SK-N-SH (cell line): ENCODE data around the gene PODNL1. TPM values are rescaled to one million over a fixed set of nuclear protein-coding genes. Genes with fewer than 3 reads are reported as not detected.

Source experiments
- CTCF ChIA-PET: fragments of 300-600, 350-600 bp; formaldehyde crosslinking; extraction: SDS; loops from one replicate; lab custom pipeline; 2021; lab: Yijun Ruan, JAX
- POLR2A ChIA-PET: fragments of 350-600 bp; sonication (Branson Sonifier 250); formaldehyde crosslinking; extraction: SDS; loops from one replicate; lab custom pipeline; 2020; ENCODE audit warnings: antibody characterized with exemption, inconsistent platforms; lab: Yijun Ruan, JAX
- DNase-seq: peaks from one replicate; pipeline ENCODE4 v3.0.0; 2012
- H2AFZ ChIP-seq: fragments of 200-600 bp; sonication (generic); 2 replicates; pipeline ENCODE4 v1.8.1; 2016; ENCODE audit warnings: antibody characterized with exemption, mild to moderate bottlenecking, low read depth
- H3F3A ChIP-seq: fragments of 200-600 bp; sonication (generic); replicated peaks from 2 replicates; pipeline ENCODE3; 2016; ENCODE audit warnings: antibody characterized with exemption, mild to moderate bottlenecking; ENCODE audit not compliant: insufficient read depth
- H3K27ac ChIP-seq, 2 experiments: fragments of 200-500 bp in 1 of 2; fragments of 200-600 bp in 1 of 2; sonication (Bioruptor generic) in 1 of 2; sonication (generic), shearing (Covaris generic) in 1 of 2; 2 replicates each; pipeline versions ENCODE4 v1.5.1 to v1.6.1; 2014 to 2016; ENCODE audit warnings: low read depth in 2 of 2, inconsistent platforms in 1 of 2, low read length in 1 of 2, mild to moderate bottlenecking in 1 of 2, mixed read lengths in 1 of 2
- H3K27me3 ChIP-seq: fragments of 200-600 bp; sonication (generic), shearing (Covaris generic); 2 replicates; pipeline ENCODE4 v1.6.1; 2016; ENCODE audit warnings: mixed run types; ENCODE audit not compliant: insufficient read depth
- H3K36me3 ChIP-seq, 2 experiments: fragments of 200-500 bp in 1 of 2; fragments of 200-600 bp in 1 of 2; sonication (Bioruptor generic) in 1 of 2; sonication (generic) in 1 of 2; replicated peaks in 1 of 2; 2 replicates each; pipeline versions ENCODE3 to v1.5.1; 2014 to 2016; ENCODE audit warnings: low read length in 1 of 2, mild to moderate bottlenecking in 1 of 2; ENCODE audit not compliant: insufficient read depth in 2 of 2, control insufficient read depth in 1 of 2
- H3K4me1 ChIP-seq, 2 experiments: fragments of 200-500 bp in 1 of 2; fragments of 200-600 bp in 1 of 2; sonication (Bioruptor generic) in 1 of 2; sonication (generic), shearing (Covaris generic) in 1 of 2; 2 replicates each; pipeline versions ENCODE4 v1.5.1 to v1.6.1; 2014 to 2016; ENCODE audit warnings: low read depth in 1 of 2, low read length in 1 of 2, mixed run types in 1 of 2; ENCODE audit not compliant: insufficient read depth in 2 of 2, control insufficient read depth in 1 of 2
- H3K4me2 ChIP-seq: fragments of 200-600 bp; sonication (generic), shearing (Covaris generic); 2 replicates; pipeline ENCODE4 v1.6.1; 2017; ENCODE audit warnings: mixed run types
- H3K4me3 ChIP-seq, 2 experiments: fragments of 200-500 bp in 1 of 2; fragments of 200-600 bp in 1 of 2; sonication (Bioruptor generic) in 1 of 2; sonication (generic), shearing (Covaris generic) in 1 of 2; 2 replicates each; pipeline versions ENCODE4 v1.5.1 to v1.8.1; 2014 to 2016; ENCODE audit warnings: low read depth in 2 of 2, inconsistent platforms in 1 of 2, low read length in 1 of 2, mild to moderate bottlenecking in 1 of 2, mixed read lengths in 1 of 2, moderate library complexity in 1 of 2
- H3K79me2 ChIP-seq: fragments of 200-600 bp; sonication (generic); 2 replicates; pipeline ENCODE4 v1.8.1; 2017; ENCODE audit warnings: mild to moderate bottlenecking; ENCODE audit not compliant: insufficient read depth
- H3K9ac ChIP-seq: fragments of 200-600 bp; sonication (generic); 2 replicates; pipeline ENCODE4 v1.6.1; 2017; ENCODE audit warnings: mixed run types
- H3K9me2 ChIP-seq: fragments of 200-600 bp; sonication (generic); 2 replicates; pipeline ENCODE4 v1.6.1; 2017; ENCODE audit warnings: mixed run types
- H3K9me3 ChIP-seq: fragments of 200-600 bp; sonication (generic); 2 replicates; pipeline ENCODE4 v1.6.1; 2017; ENCODE audit warnings: mixed run types, mild to moderate bottlenecking, moderate library complexity
- H4K20me1 ChIP-seq: fragments of 200-600 bp; sonication (generic); 2 replicates; pipeline ENCODE4 v1.6.1; 2017; ENCODE audit warnings: mild to moderate bottlenecking, mixed run types; ENCODE audit not compliant: insufficient read depth
- ELF1 ChIP-seq: IDR thresholded peaks from 2 replicates; pipeline ENCODE4 v1.4.0; 2012
- EP300 ChIP-seq, 2 experiments: IDR thresholded peaks; 2 replicates each; pipeline versions ENCODE4 v1.4.0 to v1.6.1; 2012; ENCODE audit warnings: borderline replicate concordance in 1 of 2, low read depth in 1 of 2, low read length in 1 of 2
- FOSL2 ChIP-seq: IDR thresholded peaks from 2 replicates; pipeline ENCODE4 v1.4.0; 2012; ENCODE audit warnings: low read depth, mild to moderate bottlenecking, moderate library complexity, borderline replicate concordance
- FOXJ3 ChIP-seq: sonication (generic); formaldehyde crosslinking; IDR thresholded peaks from 2 replicates; pipeline ENCODE4 v1.5.1; 2020; ENCODE audit warnings: mild to moderate bottlenecking, missing genetic modification reagents
- GABPA ChIP-seq: IDR thresholded peaks from 2 replicates; pipeline ENCODE4 v1.4.0; 2012; ENCODE audit warnings: low read depth, mild to moderate bottlenecking
- IRF3 ChIP-seq: fragments of 150-350 bp; IDR thresholded peaks from 2 replicates; pipeline ENCODE4 v1.6.1; 2016; ENCODE audit warnings: mild to moderate bottlenecking, low read depth, low read length
- JUND ChIP-seq: IDR thresholded peaks from 2 replicates; pipeline ENCODE4 v1.4.0; 2012
- MAX ChIP-seq: IDR thresholded peaks from 2 replicates; pipeline ENCODE4 v1.4.0; 2012; ENCODE audit warnings: low read depth
- MEF2A ChIP-seq: IDR thresholded peaks from 2 replicates; pipeline ENCODE4 v1.4.0; 2012; ENCODE audit warnings: low read depth, borderline replicate concordance
- PBX3 ChIP-seq: IDR thresholded peaks from 2 replicates; pipeline ENCODE4; 2012
- RAD21 ChIP-seq: IDR thresholded peaks from 2 replicates; pipeline ENCODE4 v1.6.1; 2012; ENCODE audit warnings: mild to moderate bottlenecking, low read length
- RCOR1 ChIP-seq: fragments of 150-350 bp; IDR thresholded peaks from 2 replicates; pipeline ENCODE4 v1.6.1; 2017; ENCODE audit warnings: antibody characterized with exemption, low read length
- REST ChIP-seq: IDR thresholded peaks from 2 replicates; pipeline ENCODE4 v1.6.1; 2012; ENCODE audit warnings: mild to moderate bottlenecking, low read depth, low read length, moderate library complexity
- RFX5 ChIP-seq: IDR thresholded peaks from 2 replicates; pipeline ENCODE4 v1.6.1; 2012; ENCODE audit warnings: mild to moderate bottlenecking, improper control_type of control experiment, low read length
- RXRA ChIP-seq: IDR thresholded peaks from 2 replicates; pipeline ENCODE4 v1.4.0; 2012; ENCODE audit warnings: low read depth, mild to moderate bottlenecking, borderline replicate concordance
- SIN3A ChIP-seq: IDR thresholded peaks from 2 replicates; pipeline ENCODE4 v1.6.1; 2012; ENCODE audit warnings: low read depth, mild to moderate bottlenecking, low read length, moderate library complexity, borderline replicate concordance
- TAF1 ChIP-seq: IDR thresholded peaks from 2 replicates; pipeline ENCODE4 v1.6.1; 2012; ENCODE audit warnings: low read depth, mild to moderate bottlenecking, low read length, moderate library complexity, borderline replicate concordance
- TCF12 ChIP-seq: IDR thresholded peaks from 2 replicates; pipeline ENCODE4 v1.4.0; 2012
- TEAD4 ChIP-seq: IDR thresholded peaks from 2 replicates; pipeline ENCODE4 v1.4.0; 2012; ENCODE audit warnings: mild to moderate bottlenecking, borderline replicate concordance; ENCODE audit not compliant: insufficient read depth
- USF2 ChIP-seq: fragments of 150-350 bp; IDR thresholded peaks from 2 replicates; pipeline ENCODE4 v1.6.1; 2017; ENCODE audit warnings: antibody characterized with exemption, low read length, low read depth, borderline replicate concordance
- WGBS: methylation state at CpG from one replicate; pipeline ENCODE4 v1.1.6; 2017; ENCODE audit warnings: low lambda C conversion rate; 5-methylcytosine and 5-hydroxymethylcytosine counted together
- polyA plus RNA-seq, 3 experiments: library from polyadenylated mRNA; depleted of rRNA; stranded (reverse); fragments of >200 nt; gene quantifications; 2 replicates each; pipeline ENCODE4 v1.2.3, GENCODE V29; 2012

PODNL1 gene
- polyA plus RNA-seq, 1 of the 3 experiments (the other 2 are of a cell fraction), result 7.5 TPM

GRCh38 chr19:13963603-13964105, 25.4 kb upstream of the PODNL1 start:
- 97% methylated on average over 31 of the region's 48 CpGs for WGBS
- no peaks in the 10 kb centered on the region for H3K9me3 ChIP-seq
- H3K9me2 ChIP-seq, result no peaks in the 10 kb centered on the region
- H3F3A ChIP-seq, result peaks cover 7% of the 10 kb centered on the region
- no peaks in the 10 kb centered on the region for H3K27me3 ChIP-seq
- POLR2A ChIA-PET, result no interaction called here
- H3K4me1 ChIP-seq, result peaks cover 0 to 2% of the 10 kb centered on the region in 2 experiments; a peak in 1 of 4 replicates
- no peak overlapping the region for H3K9ac ChIP-seq
- CTCF ChIA-PET, result no interaction called here
- H2AFZ ChIP-seq, result no peak overlapping the region
- no peak overlapping the region for H3K4me2 ChIP-seq
- H3K36me3 ChIP-seq, result peaks cover 0 to 35% of the 10 kb centered on the region in 2 experiments
- no peak overlapping the region for H3K4me3 ChIP-seq
- TF ChIP-seq PBX3, result no peak
- no peak for TF ChIP-seq TCF12
- no peak for TF ChIP-seq JUND
- no peak for TF ChIP-seq MEF2A
- no peak for TF ChIP-seq SIN3A
- TF ChIP-seq RFX5, result no peak
- TF ChIP-seq REST, result no peak
- no peak for TF ChIP-seq TAF1
- TF ChIP-seq RAD21, result no peak
- TF ChIP-seq RXRA, result no peak
- no peak for TF ChIP-seq FOXJ3 (CRISPR knock-in tag)
- TF ChIP-seq ELF1, result no peak
- TF ChIP-seq RCOR1, result no peak
- no peak for TF ChIP-seq USF2
- TF ChIP-seq GABPA, result no peak
- no peak for TF ChIP-seq MAX
- no peak for TF ChIP-seq EP300 (IDR thresholded peaks at IDR 0.05; ENCODE audit: borderline replicate concordance in 1 of 2, low read depth in 1 of 2, low read length in 1 of 2)
- no peak for TF ChIP-seq TEAD4
- TF ChIP-seq IRF3, result no peak
- TF ChIP-seq FOSL2, result no peak
- TF ChIP-seq, all 33 proteins: peak for 0
- Histone ChIP-seq H4K20me1 (no peaks in the 10 kb centered on the region), H3K79me2 (no peaks in the 10 kb centered on the region), H3K27ac (no peak overlapping the region)
- no peak for DNase-seq
